ENCODE data around the gene SEPTIN3. TPM values are rescaled to one million over a fixed set of nuclear protein-coding genes. Genes with fewer than 3 reads are reported as not detected.
A peak's percentile ranks its signal among the peaks of the same experiment; 100 is the strongest.

Gene SEPTIN3
- total and polyA plus RNA-seq, 2 donors from 2014 or later: 0.22 to 0.49 TPM

- DNase-seq: peak in 4 of 5 donors; percentile 31 to 65 (median 52)
- peaks cover 9% of the 10 kb centered on the region for H3K27me3 ChIP-seq (ENCODE audit: control insufficient read depth, insufficient read depth, low read length)
- H3K4me1 ChIP-seq (ENCODE audit: control insufficient read depth in 2 of 3, insufficient read depth in 2 of 3, low read depth in 1 of 3, low read length in 3 of 3): peaks cover 0 to 6% (median 0%) of the 10 kb centered on the region in 3 donors
- no peaks in the 10 kb centered on the region for H3K36me3 ChIP-seq (ENCODE audit: control insufficient read depth in 2 of 3, insufficient read depth in 3 of 3, low read length in 3 of 3)
- no peak overlapping the region for H3K9ac ChIP-seq (ENCODE audit: low read length in 3 of 3)
- intact Hi-C loops (cut with DNase I): no loop called here
- TF ChIP-seq CTCF (IDR thresholded peaks at IDR 0.05; ENCODE audit: borderline replicate concordance, extremely low read depth, insufficient read depth): no peak
- H3K9me3 ChIP-seq (ENCODE audit: control insufficient read depth in 2 of 3, insufficient read depth in 1 of 3, low read length in 3 of 3): no peaks in the 10 kb centered on the region
- FAIRE-seq: no peak
- H3K27ac ChIP-seq (ENCODE audit: low read depth in 2 of 2, low read length in 2 of 2): no peak overlapping the region
- H3K4me3 ChIP-seq (ENCODE audit: low read length in 3 of 3): peak overlapping the region in 1 of 3 donors; percentile 29
These were observed 7.0 kb downstream of the SEPTIN3 start for GRCh38 chr22:41976070-41976901.

DNA sequence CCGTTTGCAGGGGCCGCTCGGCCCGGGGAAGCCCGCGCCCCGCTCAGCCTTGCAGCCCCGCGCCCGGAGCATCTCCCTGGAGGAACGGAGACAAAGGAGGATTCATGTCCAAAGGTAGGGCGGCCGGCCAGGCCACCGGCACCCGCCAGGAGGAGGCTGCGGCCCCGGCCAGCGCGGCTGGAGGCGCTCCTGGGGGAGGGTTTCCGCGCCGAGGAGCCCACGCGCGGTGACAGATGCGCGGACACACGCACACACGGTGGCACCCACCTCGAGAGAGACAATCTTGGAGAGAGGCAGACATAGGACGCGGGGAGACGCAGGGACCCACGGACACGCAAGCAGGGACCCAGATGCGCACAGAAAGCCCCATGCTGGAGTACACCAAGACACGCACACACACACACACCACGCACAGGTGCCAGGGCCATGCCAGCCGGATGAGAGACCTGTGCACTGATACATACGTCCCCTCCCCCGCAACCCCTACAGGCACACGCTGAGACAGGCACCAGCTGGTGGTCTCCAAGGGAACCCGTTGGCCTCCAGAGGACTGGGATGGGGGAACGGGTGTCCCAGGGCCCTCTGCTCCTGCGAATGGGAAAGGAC, 7.8 kb downstream of the SEPTIN3 start:
- H3K36me3 ChIP-seq (ENCODE audit: control insufficient read depth in 2 of 3, insufficient read depth in 3 of 3, low read length in 3 of 3): no peaks in the 10 kb centered on the region
- FAIRE-seq (no peak), DNase-seq (peak in 4 of 5 donors; percentile 83 to 88 (median 84))
- intact Hi-C loops (cut with DNase I): no loop called here
- peaks cover 9% of the 10 kb centered on the region for H3K27me3 ChIP-seq (ENCODE audit: control insufficient read depth, insufficient read depth, low read length)
- peak overlapping the region in 2 of 3 donors; percentile 2 to 50 for H3K4me3 ChIP-seq (ENCODE audit: low read length in 3 of 3)
- peak overlapping the region in 1 of 3 donors; percentile 15 for H3K9ac ChIP-seq (ENCODE audit: low read length in 3 of 3)
- no peaks in the 10 kb centered on the region for H3K9me3 ChIP-seq (ENCODE audit: control insufficient read depth in 2 of 3, insufficient read depth in 1 of 3, low read length in 3 of 3)
- H3K27ac ChIP-seq (ENCODE audit: low read depth in 2 of 2, low read length in 2 of 2): no peak overlapping the region
- TF ChIP-seq CTCF (IDR thresholded peaks at IDR 0.05; ENCODE audit: borderline replicate concordance, extremely low read depth, insufficient read depth): no peak
- H3K4me1 ChIP-seq (ENCODE audit: control insufficient read depth in 2 of 3, insufficient read depth in 2 of 3, low read depth in 1 of 3, low read length in 3 of 3): peaks cover 0 to 6% (median 0%) of the 10 kb centered on the region in 3 donors

- H3K36me3 ChIP-seq (ENCODE audit: control insufficient read depth in 2 of 3, insufficient read depth in 3 of 3, low read length in 3 of 3): no peaks in the 10 kb centered on the region
- no peak overlapping the region for H3K4me3 ChIP-seq (ENCODE audit: low read length in 3 of 3)
- FAIRE-seq: no peak
- no peak overlapping the region for H3K9ac ChIP-seq (ENCODE audit: low read length in 3 of 3)
- no peaks in the 10 kb centered on the region for H3K9me3 ChIP-seq (ENCODE audit: control insufficient read depth in 2 of 3, insufficient read depth in 1 of 3, low read length in 3 of 3)
- H3K27ac ChIP-seq (ENCODE audit: low read depth in 2 of 2, low read length in 2 of 2): no peak overlapping the region
- H3K27me3 ChIP-seq (ENCODE audit: control insufficient read depth, insufficient read depth, low read length): peaks cover 9% of the 10 kb centered on the region
- intact Hi-C loops (cut with DNase I): no loop called here
- H3K4me1 ChIP-seq (ENCODE audit: control insufficient read depth in 2 of 3, insufficient read depth in 2 of 3, low read depth in 1 of 3, low read length in 3 of 3): peaks cover 0 to 6% (median 0%) of the 10 kb centered on the region in 3 donors
- no peak for DNase-seq
- no peak for TF ChIP-seq CTCF (IDR thresholded peaks at IDR 0.05; ENCODE audit: borderline replicate concordance, extremely low read depth, insufficient read depth)
These were observed 9.5 kb downstream of the SEPTIN3 start for GRCh38 chr22:41978732-41979131.
